Nephron (organoid): Measurements from ENCODE around the gene ANKUB1.

Experiments
- H3K27ac Mint-ChIP-seq, 3 experiments: 2 replicates each; pipeline ENCODE4 v1.8.0; 2020; ENCODE audit warnings: mixed read lengths in 3 of 3, mild to moderate bottlenecking in 2 of 3, moderate library complexity in 1 of 3
- H3K27me3 Mint-ChIP-seq: 2 replicates; pipeline ENCODE4 v1.8.0; 2021; ENCODE audit warnings: low read depth, mild to moderate bottlenecking, moderate library complexity, mixed read lengths
- H3K36me3 Mint-ChIP-seq: 2 replicates; pipeline ENCODE4 v1.8.0; 2020; ENCODE audit warnings: low read depth, mixed read lengths
- H3K4me1 Mint-ChIP-seq: 2 replicates; pipeline ENCODE4 v1.8.0; 2020; ENCODE audit warnings: mixed read lengths
- H3K4me3 Mint-ChIP-seq, 3 experiments: 2 replicates each; pipeline ENCODE4 v1.8.0; 2020; ENCODE audit warnings: mild to moderate bottlenecking in 3 of 3, mixed read lengths in 3 of 3, moderate library complexity in 2 of 3
- H3K9me3 Mint-ChIP-seq: 2 replicates; pipeline ENCODE4 v1.8.0; 2020; ENCODE audit warnings: mixed read lengths
- CTCF ChIP-seq, 3 experiments: fragments of 200-600 bp; sonication (generic); IDR thresholded peaks; one replicate each; pipeline ENCODE4 v1.5.0; 2021; ENCODE audit warnings: antibody characterized with exemption in 3 of 3; ENCODE audit not compliant: unreplicated experiment in 3 of 3

Gene ANKUB1

GRCh38 chr3:149813367-149814281 lies 21.3 kb upstream of the ANKUB1 start:
- Mint-ChIP-seq H3K27me3 (no peaks in the 10 kb centered on the region), H3K4me1 (peaks cover 39% of the 10 kb centered on the region), H3K27ac (peak overlapping the region; percentile 99), H3K9me3 (no peaks in the 10 kb centered on the region), H3K36me3 (no peaks in the 10 kb centered on the region), H3K4me3 (peak overlapping the region; percentile 98 to 100 (median 100))
- TF ChIP-seq CTCF (IDR thresholded peaks at IDR 0.05; ENCODE audit: unreplicated experiment in 3 of 3) = no peak

- Mint-ChIP-seq H3K4me1 (peaks cover 39% of the 10 kb centered on the region), H3K27me3 (no peaks in the 10 kb centered on the region), H3K9me3 (no peaks in the 10 kb centered on the region), H3K27ac (peak within 1 kb of the TSS; percentile 99), H3K36me3 (no peaks in the 10 kb centered on the region), H3K4me3 (peak within 1 kb of the TSS; percentile 98 to 100 (median 100))
- TF ChIP-seq CTCF (IDR thresholded peaks at IDR 0.05; ENCODE audit: unreplicated experiment in 3 of 3) = no peak
Observed at GRCh38 chr3:149812606-149813366, 20.4 kb upstream of the ANKUB1 start, which contains the start of gene RNF13. Gene RNF13 (plus strand): TSS chr3:149813215. CDS start chr3:149846027, 32,812 bp downstream.

- Mint-ChIP-seq H3K4me1 (peaks cover 39% of the 10 kb centered on the region), H3K27me3 (no peaks in the 10 kb centered on the region), H3K36me3 (no peaks in the 10 kb centered on the region), H3K27ac (peak overlapping the region; percentile 99), H3K9me3 (no peaks in the 10 kb centered on the region), H3K4me3 (peak overlapping the region; percentile 98 to 100 (median 100))
- TF ChIP-seq CTCF (IDR thresholded peaks at IDR 0.05; ENCODE audit: unreplicated experiment in 3 of 3) = no peak
Observed at GRCh38 chr3:149812165-149812605, 19.8 kb upstream of the ANKUB1 start.

GRCh38 chr3:149810846-149811245 lies 18.5 kb upstream of the ANKUB1 start:
- Mint-ChIP-seq H3K4me1 (peaks cover 31% of the 10 kb centered on the region), H3K27ac (no peak overlapping the region), H3K36me3 (no peaks in the 10 kb centered on the region), H3K4me3 (peak overlapping the region in 1 of 3 experiments; percentile 19), H3K9me3 (no peaks in the 10 kb centered on the region), H3K27me3 (peaks cover 4% of the 10 kb centered on the region)
- TF ChIP-seq CTCF (IDR thresholded peaks at IDR 0.05; ENCODE audit: unreplicated experiment in 3 of 3) = no peak

- peaks cover 10% of the 10 kb centered on the region for H3K27me3 Mint-ChIP-seq
- no peaks in the 10 kb centered on the region for H3K36me3 Mint-ChIP-seq
- no peak for TF ChIP-seq CTCF (IDR thresholded peaks at IDR 0.05; ENCODE audit: unreplicated experiment in 3 of 3)
- H3K27ac Mint-ChIP-seq = no peak overlapping the region
- no peak overlapping the region for H3K4me3 Mint-ChIP-seq
- peaks cover 20% of the 10 kb centered on the region for H3K4me1 Mint-ChIP-seq
- peaks cover 3% of the 10 kb centered on the region for H3K9me3 Mint-ChIP-seq
Observed at GRCh38 chr3:149809699-149810098, 17.3 kb upstream of the ANKUB1 start.
